ENCODE data around the gene CAT. TPM values are rescaled to one million over a fixed set of nuclear protein-coding genes. Genes with fewer than 3 reads are reported as not detected.

CAT gene
- polyA plus RNA-seq, 1 of the 3 experiments (the other 2 are of a cell fraction) = 26.6 TPM

DNA sequence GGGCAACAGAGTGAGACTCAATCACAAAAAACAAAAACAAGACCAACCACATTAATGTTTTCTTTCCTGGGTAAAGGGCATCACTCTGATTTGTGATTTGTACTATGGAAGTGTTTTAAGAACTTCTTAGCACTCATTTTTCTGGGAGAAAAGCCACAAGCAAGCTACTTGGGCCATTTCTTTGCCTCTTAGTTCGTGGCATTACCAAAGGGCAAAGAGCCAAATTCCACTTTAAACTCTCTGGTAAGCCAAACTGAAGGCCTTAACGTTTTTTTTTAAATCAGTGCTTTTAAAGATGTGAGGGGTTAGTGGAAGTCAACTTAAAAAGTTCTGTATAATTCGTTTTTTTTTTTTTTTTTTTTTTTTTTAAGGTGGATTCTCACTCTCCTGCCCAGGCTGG lies 36.9 kb downstream of the CAT start:
- H3K9ac ChIP-seq = no peak overlapping the region
- no peaks in the 10 kb centered on the region for H3K4me1 ChIP-seq (ENCODE audit: control insufficient read depth in 1 of 2, insufficient read depth in 2 of 2, low read depth in 1 of 2, low read length in 1 of 2)
- no peak overlapping the region for H3K4me3 ChIP-seq (ENCODE audit: low read depth in 2 of 2, low read length in 1 of 2)
- H4K20me1 ChIP-seq (ENCODE audit: insufficient read depth) = no peaks in the 10 kb centered on the region
- H3K79me2 ChIP-seq (ENCODE audit: insufficient read depth) = no peaks in the 10 kb centered on the region
- WGBS (ENCODE audit: low lambda C conversion rate) = 39% methylated on average over 3 of the region's 3 CpGs
- no peaks in the 10 kb centered on the region; the same call in 1 of the 2 replicates for H3K27me3 ChIP-seq (ENCODE audit: insufficient read depth)
- no peak overlapping the region for H3K27ac ChIP-seq (ENCODE audit: low read depth in 2 of 2, low read length in 1 of 2)
- H3K9me2 ChIP-seq = no peaks in the 10 kb centered on the region
- H3K4me2 ChIP-seq = no peak overlapping the region
- H3F3A ChIP-seq (replicated peaks; ENCODE audit: insufficient read depth) = no peaks in the 10 kb centered on the region
- no peak overlapping the region for H2AFZ ChIP-seq (ENCODE audit: low read depth)
- TF ChIP-seq EP300 (IDR thresholded peaks at IDR 0.05; ENCODE audit: borderline replicate concordance in 1 of 2, low read depth in 1 of 2, low read length in 1 of 2) (no peak), GABPA (IDR thresholded peaks at IDR 0.05; ENCODE audit: low read depth) (no peak), FOSL2 (IDR thresholded peaks at IDR 0.05; ENCODE audit: borderline replicate concordance, low read depth) (no peak), MXI1 (IDR thresholded peaks at IDR 0.05; ENCODE audit: low read depth, low read length) (no peak), FOXJ3 (CRISPR knock-in tag; IDR thresholded peaks at IDR 0.05) (no peak), JUND (IDR thresholded peaks at IDR 0.05) (no peak), SMC3 (IDR thresholded peaks at IDR 0.05; ENCODE audit: low read depth, low read length) (no peak), RFX5 (IDR thresholded peaks at IDR 0.05; ENCODE audit: low read length) (no peak), SIN3A (IDR thresholded peaks at IDR 0.05; ENCODE audit: borderline replicate concordance, low read depth, low read length) (no peak), YY1 (IDR thresholded peaks at IDR 0.05; ENCODE audit: low read depth) (no peak), GATA2 (CRISPR knock-in tag; IDR thresholded peaks at IDR 0.05) (no peak), POLR2AphosphoS5 (IDR thresholded peaks at IDR 0.05; ENCODE audit: low read depth, low read length) (no peak), RAD21 (IDR thresholded peaks at IDR 0.05; ENCODE audit: low read length) (no peak)
- TF ChIP-seq, protein P1, sequence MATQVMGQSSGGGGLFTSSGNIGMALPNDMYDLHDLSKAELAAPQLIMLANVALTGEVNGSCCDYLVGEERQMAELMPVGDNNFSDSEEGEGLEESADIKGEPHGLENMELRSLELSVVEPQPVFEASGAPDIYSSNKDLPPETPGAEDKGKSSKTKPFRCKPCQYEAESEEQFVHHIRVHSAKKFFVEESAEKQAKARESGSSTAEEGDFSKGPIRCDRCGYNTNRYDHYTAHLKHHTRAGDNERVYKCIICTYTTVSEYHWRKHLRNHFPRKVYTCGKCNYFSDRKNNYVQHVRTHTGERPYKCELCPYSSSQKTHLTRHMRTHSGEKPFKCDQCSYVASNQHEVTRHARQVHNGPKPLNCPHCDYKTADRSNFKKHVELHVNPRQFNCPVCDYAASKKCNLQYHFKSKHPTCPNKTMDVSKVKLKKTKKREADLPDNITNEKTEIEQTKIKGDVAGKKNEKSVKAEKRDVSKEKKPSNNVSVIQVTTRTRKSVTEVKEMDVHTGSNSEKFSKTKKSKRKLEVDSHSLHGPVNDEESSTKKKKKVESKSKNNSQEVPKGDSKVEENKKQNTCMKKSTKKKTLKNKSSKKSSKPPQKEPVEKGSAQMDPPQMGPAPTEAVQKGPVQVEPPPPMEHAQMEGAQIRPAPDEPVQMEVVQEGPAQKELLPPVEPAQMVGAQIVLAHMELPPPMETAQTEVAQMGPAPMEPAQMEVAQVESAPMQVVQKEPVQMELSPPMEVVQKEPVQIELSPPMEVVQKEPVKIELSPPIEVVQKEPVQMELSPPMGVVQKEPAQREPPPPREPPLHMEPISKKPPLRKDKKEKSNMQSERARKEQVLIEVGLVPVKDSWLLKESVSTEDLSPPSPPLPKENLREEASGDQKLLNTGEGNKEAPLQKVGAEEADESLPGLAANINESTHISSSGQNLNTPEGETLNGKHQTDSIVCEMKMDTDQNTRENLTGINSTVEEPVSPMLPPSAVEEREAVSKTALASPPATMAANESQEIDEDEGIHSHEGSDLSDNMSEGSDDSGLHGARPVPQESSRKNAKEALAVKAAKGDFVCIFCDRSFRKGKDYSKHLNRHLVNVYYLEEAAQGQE (IDR thresholded peaks at IDR 0.05; ENCODE audit: low read depth, low read length) = no peak
- TF ChIP-seq, protein P2, sequence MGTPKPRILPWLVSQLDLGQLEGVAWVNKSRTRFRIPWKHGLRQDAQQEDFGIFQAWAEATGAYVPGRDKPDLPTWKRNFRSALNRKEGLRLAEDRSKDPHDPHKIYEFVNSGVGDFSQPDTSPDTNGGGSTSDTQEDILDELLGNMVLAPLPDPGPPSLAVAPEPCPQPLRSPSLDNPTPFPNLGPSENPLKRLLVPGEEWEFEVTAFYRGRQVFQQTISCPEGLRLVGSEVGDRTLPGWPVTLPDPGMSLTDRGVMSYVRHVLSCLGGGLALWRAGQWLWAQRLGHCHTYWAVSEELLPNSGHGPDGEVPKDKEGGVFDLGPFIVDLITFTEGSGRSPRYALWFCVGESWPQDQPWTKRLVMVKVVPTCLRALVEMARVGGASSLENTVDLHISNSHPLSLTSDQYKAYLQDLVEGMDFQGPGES (IDR thresholded peaks at IDR 0.05; ENCODE audit: low read depth, low read length) = no peak
- TF ChIP-seq, protein P3, sequence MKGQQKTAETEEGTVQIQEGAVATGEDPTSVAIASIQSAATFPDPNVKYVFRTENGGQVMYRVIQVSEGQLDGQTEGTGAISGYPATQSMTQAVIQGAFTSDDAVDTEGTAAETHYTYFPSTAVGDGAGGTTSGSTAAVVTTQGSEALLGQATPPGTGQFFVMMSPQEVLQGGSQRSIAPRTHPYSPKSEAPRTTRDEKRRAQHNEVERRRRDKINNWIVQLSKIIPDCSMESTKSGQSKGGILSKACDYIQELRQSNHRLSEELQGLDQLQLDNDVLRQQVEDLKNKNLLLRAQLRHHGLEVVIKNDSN (IDR thresholded peaks at IDR 0.05; ENCODE audit: borderline replicate concordance, low read depth) = no peak
- H3K9me3 ChIP-seq = no peaks in the 10 kb centered on the region
- DNase-seq = no peak
- ChIA-PET POLR2A (no interaction called here), CTCF (interaction anchor here (0.6 to 4.8 kb wide), 3 partner anchors 17 to 110 kb away, joined by 3 to 19 read pairs (median 6); no protein-coding TSS in a partner anchor)
- H3K36me3 ChIP-seq (replicated peaks in 1 of 2; ENCODE audit: control insufficient read depth in 1 of 2, insufficient read depth in 2 of 2, low read length in 1 of 2) = peaks cover 15 to 26% of the 10 kb centered on the region in 2 experiments
